Right kidney (tissue), 1 donor: ENCODE measurements around the gene INO80.
"Not testable (repeated sequence)": the region's sequence is repeated elsewhere in the genome, so short reads cannot be mapped to it uniquely, and the experiment has no call there.

ENCODE experiments used
- DNase-seq: peaks from one replicate; pipeline ENCODE4 v3.0.0-alpha.2; 2016

INO80 gene

GRCh38 chr15:40961740-40962139 lies 154.3 kb downstream of the INO80 start:
- not testable (repeated sequence) for DNase-seq

- DNase-seq, result no peak
Observed at GRCh38 chr15:40960925-40961324, 155.2 kb downstream of the INO80 start.

- no peak for DNase-seq
Observed at GRCh38 chr15:40960151-40960885, 155.8 kb downstream of the INO80 start.

- DNase-seq, result peak; percentile 65
Observed at GRCh38 chr15:40959331-40960141, 156.5 kb downstream of the INO80 start.

GRCh38 chr15:40958723-40959122 lies 157.4 kb downstream of the INO80 start:
- no peak for DNase-seq

- no peak for DNase-seq
Observed at GRCh38 chr15:40958146-40958545, 157.9 kb downstream of the INO80 start.

- DNase-seq, result no peak
Observed at GRCh38 chr15:40957581-40958051, 158.5 kb downstream of the INO80 start.

- DNase-seq, result no peak
Observed at GRCh38 chr15:40957041-40957555, 159.0 kb downstream of the INO80 start.

- DNase-seq, result no peak
Observed at GRCh38 chr15:40956541-40956982, 159.5 kb downstream of the INO80 start.

GRCh38 chr15:40955930-40956540 lies 160.0 kb downstream of the INO80 start:
- no peak for DNase-seq

GRCh38 chr15:40955141-40955903 lies 160.8 kb downstream of the INO80 start:
- no peak for DNase-seq

GRCh38 chr15:40954158-40954848 lies 161.8 kb downstream of the INO80 start:
- DNase-seq, result not testable (repeated sequence)

- DNase-seq, result no peak
Observed at GRCh38 chr15:40953713-40954074, 162.4 kb downstream of the INO80 start.

- DNase-seq, result peak; percentile 90
Observed at GRCh38 chr15:40952901-40953712, 163.0 kb downstream of the INO80 start, which contains the start of gene CHAC1. CHAC1 (plus strand) TSS chr15:40953471; CDS start chr15:40953584, 113 bp downstream.

GRCh38 chr15:40952301-40952900 lies 163.7 kb downstream of the INO80 start:
- DNase-seq, result no peak

GRCh38 chr15:40951764-40952163 lies 164.3 kb downstream of the INO80 start:
- DNase-seq, result no peak

GRCh38 chr15:40949756-40950207 lies 166.3 kb downstream of the INO80 start:
- DNase-seq, result no peak

- DNase-seq, result no peak
Observed at GRCh38 chr15:40948706-40949473, 167.2 kb downstream of the INO80 start.
